ENCODE measurements around the gene HIVEP3. TPM values are rescaled to one million over a fixed set of nuclear protein-coding genes. Genes with fewer than 3 reads are reported as not detected.

Gene HIVEP3
- polyA plus RNA-seq, 1 of the 3 experiments (the other 2 are of a cell fraction), result 6.4 TPM

GRCh38 chr1:41762251-41762650 is 156.5 kb downstream of the HIVEP3 start:
- Histone ChIP-seq H4K20me1 (ENCODE audit: insufficient read depth) (no peaks in the 10 kb centered on the region), H3K79me2 (ENCODE audit: insufficient read depth) (no peaks in the 10 kb centered on the region), H3K27me3 (ENCODE audit: insufficient read depth) (no peaks in the 10 kb centered on the region), H3F3A (replicated peaks; ENCODE audit: insufficient read depth) (peaks cover 6% of the 10 kb centered on the region), H2AFZ (ENCODE audit: low read depth) (no peak overlapping the region), H3K9ac (no peak overlapping the region), H3K9me2 (no peaks in the 10 kb centered on the region), H3K36me3 (replicated peaks in 1 of 2; ENCODE audit: control insufficient read depth in 1 of 2, insufficient read depth in 2 of 2, low read length in 1 of 2) (no peaks in the 10 kb centered on the region), H3K4me2 (no peak overlapping the region), H3K4me1 (ENCODE audit: control insufficient read depth in 1 of 2, insufficient read depth in 2 of 2, low read depth in 1 of 2, low read length in 1 of 2) (peaks cover 3 to 11% of the 10 kb centered on the region in 2 experiments; a peak in 1 of 4 replicates), H3K4me3 (ENCODE audit: low read depth in 2 of 2, low read length in 1 of 2) (no peak overlapping the region), H3K27ac (ENCODE audit: low read depth in 2 of 2, low read length in 1 of 2) (no peak overlapping the region), H3K9me3 (no peaks in the 10 kb centered on the region)
- ChIA-PET CTCF (interaction anchor here (1.2 kb wide), 1 partner anchor 411 kb away, joined by 3 read pairs; no protein-coding TSS in a partner anchor), POLR2A (no interaction called here)
- DNase-seq, result no peak
- TF ChIP-seq SMC3 (IDR thresholded peaks at IDR 0.05; ENCODE audit: low read depth, low read length), result no peak
- no peak for TF ChIP-seq TEAD4 (IDR thresholded peaks at IDR 0.05; ENCODE audit: borderline replicate concordance, insufficient read depth)
- TF ChIP-seq RFX5 (IDR thresholded peaks at IDR 0.05; ENCODE audit: low read length), result no peak
- TF ChIP-seq RAD21 (IDR thresholded peaks at IDR 0.05; ENCODE audit: low read length), result no peak
- no peak for TF ChIP-seq GATA2 (CRISPR knock-in tag; IDR thresholded peaks at IDR 0.05)
- TF ChIP-seq MEF2A (IDR thresholded peaks at IDR 0.05; ENCODE audit: borderline replicate concordance, low read depth), result no peak
- no peak for TF ChIP-seq USF2 (IDR thresholded peaks at IDR 0.05; ENCODE audit: borderline replicate concordance, low read depth, low read length)
- TF ChIP-seq CTCF (IDR thresholded peaks at IDR 0.05), result no peak
- no peak for TF ChIP-seq CHD2 (IDR thresholded peaks at IDR 0.05; ENCODE audit: low read length, partially characterized antibody)
- no peak for TF ChIP-seq RXRA (IDR thresholded peaks at IDR 0.05; ENCODE audit: borderline replicate concordance, low read depth)
- no peak for TF ChIP-seq POLR2AphosphoS5 (IDR thresholded peaks at IDR 0.05; ENCODE audit: low read depth, low read length)
- no peak for TF ChIP-seq FOSL2 (IDR thresholded peaks at IDR 0.05; ENCODE audit: borderline replicate concordance, low read depth)
- TF ChIP-seq MXI1 (IDR thresholded peaks at IDR 0.05; ENCODE audit: low read depth, low read length), result no peak
- no peak for TF ChIP-seq IRF3 (IDR thresholded peaks at IDR 0.05; ENCODE audit: low read depth, low read length)
- TF ChIP-seq EZH2phosphoT487 (IDR thresholded peaks at IDR 0.05; ENCODE audit: borderline replicate concordance, low read depth), result no peak
- WGBS (ENCODE audit: low lambda C conversion rate), result 40% methylated on average over 2 of the region's 4 CpGs
